ENCODE results near the gene CDC5L. TPM values are rescaled to one million over a fixed set of nuclear protein-coding genes. Genes with fewer than 3 reads are reported as not detected.
A peak's percentile ranks its signal among the peaks of the same experiment; 100 is the strongest.

The CDC5L gene
- polyA plus RNA-seq, 3 donors = 44.2 to 49.2 (median 45.5) TPM

DNA sequence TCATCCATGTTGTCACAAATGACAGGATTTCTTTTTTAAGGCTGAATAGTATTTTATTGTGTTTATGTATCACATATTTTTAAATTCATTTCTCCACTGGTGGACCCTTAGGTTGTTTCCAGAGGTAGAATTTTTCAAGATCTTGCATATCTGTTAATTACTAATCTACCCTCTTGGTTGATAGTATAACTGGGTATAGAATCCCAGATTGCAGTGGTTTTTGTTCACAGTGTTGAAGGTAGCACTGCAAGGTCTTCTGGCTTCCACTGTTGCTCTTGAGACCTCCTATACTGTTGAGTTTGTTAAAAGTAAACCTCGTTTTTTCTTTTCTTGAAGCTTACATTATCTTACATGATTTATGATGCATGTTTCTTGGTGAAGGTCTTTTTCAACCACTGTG lies 22.9 kb downstream of the CDC5L start:
- DNase-seq (ENCODE audit: low read depth in 3 of 3, low spot score in 2 of 3) = no peak

DNA sequence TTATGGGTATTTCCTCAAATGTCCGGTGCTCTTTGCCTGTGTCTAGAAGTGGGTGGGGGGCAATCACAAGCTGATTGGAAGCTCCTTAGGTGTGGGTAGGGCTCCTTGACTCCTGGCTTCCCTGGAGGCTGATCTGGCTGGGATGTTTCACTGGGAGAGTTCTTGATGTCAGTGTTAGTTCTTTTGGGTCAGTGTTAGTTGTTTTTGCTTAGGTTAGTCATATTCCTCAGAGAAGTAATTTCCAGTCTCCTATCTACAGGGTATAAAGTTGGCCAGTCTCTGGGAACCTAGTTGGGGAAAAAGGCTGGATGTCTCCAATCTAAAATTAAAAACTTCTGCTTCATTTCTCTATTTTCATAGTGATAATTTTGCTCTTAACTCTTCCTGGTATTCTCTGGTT lies 23.6 kb downstream of the CDC5L start:
- DNase-seq (ENCODE audit: low read depth in 3 of 3, low spot score in 2 of 3) = no peak

DNA sequence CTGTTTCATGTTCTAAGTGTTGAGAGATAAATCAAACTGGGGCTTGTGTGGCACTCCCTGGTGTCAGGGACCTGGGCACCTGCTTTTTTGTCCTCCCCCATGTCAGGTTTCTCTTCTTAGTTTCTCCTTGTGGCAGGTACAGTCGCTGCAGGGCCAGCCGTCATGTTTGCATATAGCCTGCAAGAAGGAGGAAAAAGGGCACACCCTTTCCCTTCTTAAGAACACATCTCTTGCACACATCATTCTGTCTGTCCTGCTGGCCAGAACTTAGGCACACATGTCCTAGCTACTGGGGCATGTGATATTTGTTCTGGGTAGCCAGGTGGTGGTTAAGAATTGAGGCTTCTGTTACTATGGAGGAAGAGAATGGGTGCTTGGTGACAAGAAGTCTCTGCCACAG lies 27.9 kb downstream of the CDC5L start:
- no peak for DNase-seq (ENCODE audit: low read depth in 3 of 3, low spot score in 2 of 3)

- no peak for DNase-seq (ENCODE audit: low read depth in 3 of 3, low spot score in 2 of 3)
Measured at GRCh38 chr6:44415873-44416502, 28.5 kb downstream of the CDC5L start.

DNA sequence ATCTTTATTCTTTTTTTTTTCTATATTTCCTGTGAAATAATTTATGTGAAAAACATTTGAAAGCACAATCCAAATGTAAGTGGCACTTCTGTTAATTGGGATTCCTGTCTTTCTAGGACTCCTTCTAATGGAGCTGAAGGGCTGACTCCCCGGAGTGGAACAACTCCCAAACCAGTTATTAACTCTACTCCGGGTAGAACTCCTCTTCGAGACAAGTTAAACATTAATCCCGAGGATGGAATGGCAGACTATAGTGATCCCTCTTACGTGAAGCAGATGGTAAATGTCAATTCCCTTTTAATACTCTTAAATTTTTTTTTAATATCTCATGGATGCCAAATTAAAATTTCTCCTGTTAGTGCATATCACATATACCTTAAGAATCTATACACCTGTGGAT lies 35.0 kb downstream of the CDC5L start:
- no peak for DNase-seq (ENCODE audit: low read depth in 3 of 3, low spot score in 2 of 3)

GRCh38 chr6:44423306-44423705 lies 35.8 kb downstream of the CDC5L start:
- DNase-seq (ENCODE audit: low read depth in 3 of 3, low spot score in 2 of 3) = no peak

- no peak for DNase-seq (ENCODE audit: low read depth in 3 of 3, low spot score in 2 of 3)
Measured at GRCh38 chr6:44425951-44426350, 38.4 kb downstream of the CDC5L start.

DNA sequence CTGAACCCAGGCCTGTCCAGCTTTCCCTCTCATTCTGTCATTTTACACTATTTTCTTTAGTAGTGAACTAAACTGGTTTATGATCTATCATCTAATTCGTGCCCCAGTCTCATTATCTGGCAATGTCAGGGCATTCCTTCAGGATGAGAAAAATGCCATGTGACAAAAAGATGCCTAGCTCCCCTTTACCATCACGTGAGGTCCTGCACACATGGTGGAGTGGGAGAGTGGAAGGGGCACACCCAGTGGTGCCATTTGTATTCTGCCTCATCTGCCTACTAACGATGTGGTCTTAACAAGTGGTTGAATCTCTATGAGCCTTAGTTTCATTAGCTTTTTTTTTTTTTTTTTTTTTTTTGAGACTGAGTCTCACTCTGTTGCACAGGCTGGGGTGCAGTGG lies 41.2 kb downstream of the CDC5L start:
- no peak for DNase-seq (ENCODE audit: low read depth in 3 of 3, low spot score in 2 of 3)

GRCh38 chr6:44430326-44430725 lies 42.8 kb downstream of the CDC5L start:
- no peak for DNase-seq (ENCODE audit: low read depth in 3 of 3, low spot score in 2 of 3)

- DNase-seq (ENCODE audit: low read depth in 3 of 3, low spot score in 2 of 3) = peak in 2 of 3 donors; percentile 36 to 50
Measured at GRCh38 chr6:44431118-44431725, 43.7 kb downstream of the CDC5L start.

DNA sequence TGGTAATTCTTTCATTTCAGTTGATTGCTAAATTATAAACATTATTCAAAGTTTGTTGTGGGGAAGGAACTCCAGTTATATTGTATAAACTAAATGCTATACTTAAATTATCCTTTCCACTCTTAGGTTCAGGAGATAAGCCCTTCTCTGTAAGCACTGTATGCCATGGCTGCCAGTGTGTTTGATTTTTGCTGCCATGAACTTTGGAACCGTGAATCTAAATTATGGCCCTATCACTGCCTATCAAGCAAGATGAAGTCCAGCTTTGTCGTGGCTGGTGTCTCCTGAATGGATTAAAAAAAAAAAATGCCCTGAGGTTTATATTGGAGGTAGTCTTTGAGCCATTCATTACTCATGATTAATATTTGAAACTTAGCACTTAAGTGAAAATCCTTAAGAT lies 44.7 kb downstream of the CDC5L start:
- no peak for DNase-seq (ENCODE audit: low read depth in 3 of 3, low spot score in 2 of 3)

- DNase-seq (ENCODE audit: low read depth in 3 of 3, low spot score in 2 of 3) = no peak
Measured at GRCh38 chr6:44432726-44433125, 45.2 kb downstream of the CDC5L start.

- no peak for DNase-seq (ENCODE audit: low read depth in 3 of 3, low spot score in 2 of 3)
Measured at GRCh38 chr6:44435500-44435899, 48.0 kb downstream of the CDC5L start.

- DNase-seq (ENCODE audit: low read depth in 3 of 3, low spot score in 2 of 3) = no peak
Measured at GRCh38 chr6:44438827-44439226, 51.3 kb downstream of the CDC5L start.

DNA sequence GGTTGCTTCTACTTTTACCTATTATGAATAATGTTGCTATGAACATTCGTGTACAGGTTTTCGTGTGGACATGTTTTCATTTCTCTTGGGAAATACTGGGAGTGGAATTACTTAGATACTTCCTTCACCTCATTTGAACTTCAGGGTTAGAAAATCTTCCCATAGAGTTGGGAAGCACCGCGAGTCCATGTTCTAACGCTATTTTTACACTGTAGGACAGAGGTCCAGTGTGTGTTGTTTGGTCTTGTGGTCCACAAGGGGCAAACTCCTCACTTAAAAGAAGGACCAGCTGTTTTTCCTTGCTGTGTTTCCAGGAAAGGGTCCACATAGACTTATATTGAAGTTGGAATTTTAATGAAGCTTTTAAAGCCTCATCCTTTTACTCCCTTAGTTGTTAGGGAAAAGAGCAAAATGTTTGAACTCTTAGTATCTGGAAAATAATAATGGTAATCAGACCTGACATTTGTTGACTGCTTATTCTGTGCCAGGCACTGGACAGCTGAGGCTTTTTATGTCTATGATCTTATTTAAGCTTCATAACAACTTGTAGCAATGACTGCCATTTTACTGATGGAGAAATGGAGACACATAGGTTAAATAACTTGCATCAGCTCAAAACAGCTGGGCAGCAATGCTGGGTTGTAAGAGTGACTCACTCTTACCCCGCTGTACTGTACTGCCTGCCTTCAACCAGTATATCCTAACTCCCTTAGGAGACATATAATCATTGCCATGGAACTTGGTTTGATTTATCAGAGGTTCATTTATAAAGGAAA lies 52.0 kb downstream of the CDC5L start:
- no peak for DNase-seq (ENCODE audit: low read depth in 3 of 3, low spot score in 2 of 3)

DNA sequence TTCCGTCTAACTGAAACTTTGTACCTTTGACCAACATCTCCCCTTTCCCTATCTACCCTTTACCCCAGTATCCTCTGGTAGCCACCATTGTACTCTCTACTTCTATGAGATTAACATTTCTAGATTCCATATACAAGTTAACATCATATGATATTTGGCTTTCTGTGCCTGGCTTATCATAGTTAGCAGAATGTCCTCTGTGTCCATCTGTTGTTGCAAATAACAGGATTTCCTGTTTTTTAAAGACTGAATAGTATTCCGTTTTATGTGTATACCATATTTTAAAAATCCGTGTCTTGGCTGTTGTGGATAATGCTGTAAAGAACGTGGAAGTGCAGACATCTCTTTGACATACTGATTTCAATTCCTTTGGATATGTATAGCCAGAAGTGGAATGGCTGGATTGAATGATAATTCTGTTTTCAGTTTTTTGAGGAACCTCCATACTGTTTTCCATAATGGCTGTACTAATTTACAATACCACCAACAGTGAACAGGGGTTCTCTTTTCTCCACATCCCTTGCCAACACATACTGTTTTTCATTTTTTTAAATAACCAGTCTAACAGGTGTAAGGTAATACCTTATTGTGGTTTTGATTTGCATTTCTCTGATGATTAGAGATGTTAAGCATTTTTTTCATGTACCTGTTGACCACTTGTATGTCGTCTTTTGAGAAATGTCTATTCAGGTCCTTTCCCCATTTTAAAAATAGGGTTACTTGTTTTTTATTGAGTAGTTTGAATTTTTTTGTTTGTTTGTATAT lies 53.8 kb downstream of the CDC5L start:
- DNase-seq (ENCODE audit: low read depth in 3 of 3, low spot score in 2 of 3) = no peak

DNA sequence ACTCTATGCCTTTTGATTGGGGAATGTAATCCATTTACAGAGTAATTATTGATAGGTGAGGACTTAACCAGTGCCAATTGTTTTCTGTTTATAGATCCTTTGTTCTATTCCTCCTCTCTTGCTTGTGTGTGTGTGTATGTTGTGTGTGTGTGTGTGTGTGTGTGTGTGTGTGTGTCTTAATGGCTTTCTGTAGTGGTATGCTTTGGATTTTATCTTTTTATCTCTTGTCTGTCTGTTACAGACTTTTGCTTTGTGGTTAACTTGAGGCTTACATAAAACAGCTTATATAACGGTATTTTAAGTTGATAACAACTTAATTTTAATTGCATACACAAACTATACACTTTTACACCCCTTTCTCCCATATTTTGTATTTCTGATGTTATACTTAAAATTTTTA lies 54.7 kb downstream of the CDC5L start:
- DNase-seq (ENCODE audit: low read depth in 3 of 3, low spot score in 2 of 3) = no peak

DNA sequence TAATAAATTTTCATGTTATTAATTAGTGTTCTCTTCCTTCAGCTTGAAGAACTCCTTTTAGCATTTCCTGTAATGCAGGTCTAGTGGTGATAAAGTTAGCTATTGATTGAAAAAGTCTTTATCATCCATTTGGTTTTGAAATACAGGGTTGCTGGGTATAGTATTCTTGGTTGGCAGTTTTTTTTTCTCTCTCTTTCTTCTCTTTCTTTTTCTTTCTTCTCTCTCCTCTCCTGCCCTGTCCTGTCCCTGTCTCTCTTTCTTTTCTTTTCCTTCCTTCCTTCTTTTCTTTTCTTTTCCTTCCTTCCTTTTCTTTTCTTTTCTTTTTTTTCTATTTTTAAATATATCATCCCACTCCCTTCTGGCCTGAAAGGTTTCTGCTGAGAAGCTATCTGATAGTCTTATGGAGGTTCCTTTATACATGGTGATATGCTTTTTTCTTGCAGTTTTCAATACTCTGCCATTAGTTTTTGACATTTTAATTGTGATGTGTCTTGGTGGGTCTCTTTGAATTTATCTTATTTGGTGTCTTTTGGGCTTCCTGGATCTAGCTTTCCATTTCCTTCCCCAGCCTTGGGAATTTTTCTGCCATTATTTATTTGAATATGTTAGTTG lies 55.4 kb downstream of the CDC5L start:
- no peak for DNase-seq (ENCODE audit: low read depth in 3 of 3, low spot score in 2 of 3)

DNA sequence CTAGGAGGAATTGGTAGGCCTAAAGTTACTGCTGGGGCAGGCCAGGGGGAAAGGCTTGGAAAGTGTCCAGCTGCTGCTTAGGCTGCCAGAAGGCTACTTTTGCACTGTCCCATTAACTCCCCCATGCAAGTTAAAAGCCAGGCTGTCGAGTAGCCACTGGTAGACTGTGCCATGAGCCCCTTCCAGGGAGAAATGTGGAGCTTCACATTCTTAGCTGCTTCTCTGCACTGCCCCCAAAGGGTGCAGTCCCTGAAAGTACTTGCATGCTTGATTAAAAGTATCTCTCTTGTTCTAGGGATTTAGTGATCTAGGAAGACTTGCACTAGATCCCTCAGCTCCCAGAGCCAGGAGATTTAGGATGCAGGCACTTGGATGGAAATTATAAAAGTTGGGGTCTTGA lies 57.3 kb downstream of the CDC5L start:
- no peak for DNase-seq (ENCODE audit: low read depth in 3 of 3, low spot score in 2 of 3)

DNA sequence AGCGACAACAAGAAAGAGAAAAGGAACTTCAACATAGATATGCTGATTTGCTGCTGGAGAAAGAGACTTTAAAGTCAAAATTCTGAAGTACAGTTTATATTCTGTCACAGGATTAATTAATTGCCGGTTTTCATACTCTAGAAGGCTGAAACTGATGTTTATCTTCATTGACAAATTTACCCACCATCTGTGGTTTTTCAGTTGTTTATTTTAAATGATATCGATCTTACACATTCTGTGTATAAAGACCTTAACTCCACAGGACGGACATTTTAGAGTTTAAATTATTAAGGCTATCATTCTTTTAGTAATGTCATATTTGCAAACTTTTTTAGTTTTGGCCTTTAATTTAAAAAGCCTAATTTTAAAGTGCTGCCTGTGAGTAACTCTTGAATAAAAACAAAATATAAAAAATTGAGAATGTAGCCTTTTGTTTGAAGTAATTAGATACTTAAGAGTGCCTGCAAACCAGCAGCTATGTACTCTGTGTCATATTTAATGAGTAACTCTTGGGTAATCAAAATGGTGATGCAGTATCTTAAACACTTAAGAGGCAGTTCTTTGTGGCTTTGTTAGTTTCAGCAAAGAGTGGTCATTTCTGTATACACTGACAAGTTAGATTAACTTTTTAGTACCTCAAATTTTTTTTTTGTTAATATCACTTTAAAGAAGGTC lies 59.3 kb downstream of the CDC5L start:
- no peak for DNase-seq (ENCODE audit: low read depth in 3 of 3, low spot score in 2 of 3)
